GM13976 (cell line): ENCODE measurements around the gene FOXK1.

Experiments
- DNase-seq: peaks from one replicate; pipeline ENCODE4 v3.0.0; 2012; ENCODE audit warnings: low spot score
- CTCF ChIP-seq: IDR thresholded peaks from 2 replicates; pipeline ENCODE4 v1.5.1; 2012; ENCODE audit warnings: borderline replicate concordance, mild to moderate bottlenecking; ENCODE audit not compliant: insufficient read depth; ENCODE audit errors: extremely low read depth, missing control alignments, control extremely low read depth
- in situ Hi-C: fragments of 300-500 bp; cut with MboI; formaldehyde crosslinking; loops from one replicate; pipeline ENCODE4 v1.12.0; 2022; ENCODE audit warnings: low sequenced_read_pairs, mixed read lengths, inconsistent platforms; ENCODE audit not compliant: unreplicated experiment

Gene FOXK1

GRCh38 chr7:4714161-4714700, 32.1 kb downstream of the FOXK1 start:
- no peak for TF ChIP-seq CTCF
- DNase-seq = no peak
- in situ Hi-C loops = no loop called here

GRCh38 chr7:4714767-4715409, 32.8 kb downstream of the FOXK1 start:
- in situ Hi-C loops = no loop called here
- TF ChIP-seq CTCF = no peak
- DNase-seq = no peak

- in situ Hi-C loops = no loop called here
- DNase-seq = no peak
- TF ChIP-seq CTCF = no peak
Measured at GRCh38 chr7:4715410-4715776, 33.3 kb downstream of the FOXK1 start.

GRCh38 chr7:4716946-4717795, 35.1 kb downstream of the FOXK1 start:
- TF ChIP-seq CTCF = no peak
- in situ Hi-C loops = no loop called here
- no peak for DNase-seq

- no peak for TF ChIP-seq CTCF
- in situ Hi-C loops = no loop called here
- no peak for DNase-seq
Measured at GRCh38 chr7:4718075-4718474, 36.0 kb downstream of the FOXK1 start.

GRCh38 chr7:4720225-4720624, 38.1 kb downstream of the FOXK1 start:
- in situ Hi-C loops = no loop called here
- no peak for TF ChIP-seq CTCF
- no peak for DNase-seq
